ENCODE data around the gene NDST1. TPM values are rescaled to one million over a fixed set of nuclear protein-coding genes. Genes with fewer than 3 reads are reported as not detected.

Gene NDST1
- polyA plus RNA-seq, 1 experiment: 89.7 TPM

DNA sequence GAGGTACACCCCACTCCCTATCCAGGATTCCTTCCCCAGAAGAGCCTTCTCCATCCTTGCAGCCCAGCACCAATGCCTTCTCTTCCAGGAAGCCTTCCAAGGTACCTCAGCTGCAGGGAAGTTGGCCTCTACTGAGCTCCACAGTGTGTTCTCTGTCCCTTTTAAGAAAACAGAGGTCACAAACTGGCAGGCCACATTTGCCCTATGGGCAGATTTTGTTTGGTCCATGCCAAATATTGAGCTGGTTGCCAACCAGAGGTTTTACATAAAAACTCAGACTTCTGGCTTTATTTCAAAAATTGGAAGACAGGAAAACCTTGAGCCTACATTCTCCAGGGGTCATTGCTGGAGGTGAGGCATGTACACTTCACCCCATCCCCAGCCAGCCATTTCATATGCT is 9.0 kb upstream of the NDST1 start:
- ChIA-PET CTCF (interaction anchor here (1.5 to 3.0 kb wide), 3 partner anchors 12 to 39 kb away, joined by 4 to 10 read pairs (median 4); no protein-coding TSS in a partner anchor), POLR2A (no interaction called here)
- H3K27me3 ChIP-seq (ENCODE audit: control insufficient read depth, insufficient read depth, low read length): no peaks in the 10 kb centered on the region
- H3K4me3 ChIP-seq (ENCODE audit: low read depth, low read length): no peak overlapping the region
- DNase-seq (ENCODE audit: low read depth): no peak
- H3K36me3 ChIP-seq (ENCODE audit: control insufficient read depth, insufficient read depth, low read length): peaks cover 7% of the 10 kb centered on the region; the same call in 1 of the 2 replicates
- TF ChIP-seq CTCF (IDR thresholded peaks at IDR 0.05; ENCODE audit: insufficient read depth, low read depth, low read length): no peak

GRCh38 chr5:150499437-150499956 is 8.4 kb upstream of the NDST1 start:
- Histone ChIP-seq H3K4me3 (ENCODE audit: low read depth, low read length) (no peak overlapping the region), H3K36me3 (ENCODE audit: control insufficient read depth, insufficient read depth, low read length) (peaks cover 7% of the 10 kb centered on the region; the same call in 1 of the 2 replicates), H3K27me3 (ENCODE audit: control insufficient read depth, insufficient read depth, low read length) (no peaks in the 10 kb centered on the region)
- ChIA-PET POLR2A (no interaction called here), CTCF (interaction anchor here (2.0 to 3.0 kb wide), 2 partner anchors 11 to 14 kb away, joined by 4 to 10 read pairs; no protein-coding TSS in a partner anchor)
- no peak for TF ChIP-seq CTCF (IDR thresholded peaks at IDR 0.05; ENCODE audit: insufficient read depth, low read depth, low read length)
- DNase-seq (ENCODE audit: low read depth): no peak

GRCh38 chr5:150500328-150500841 is 7.5 kb upstream of the NDST1 start:
- Histone ChIP-seq H3K36me3 (ENCODE audit: control insufficient read depth, insufficient read depth, low read length) (peaks cover 7% of the 10 kb centered on the region; the same call in 1 of the 2 replicates), H3K27me3 (ENCODE audit: control insufficient read depth, insufficient read depth, low read length) (no peaks in the 10 kb centered on the region), H3K4me3 (ENCODE audit: low read depth, low read length) (no peak overlapping the region)
- POLR2A ChIA-PET: no interaction called here
- TF ChIP-seq CTCF (IDR thresholded peaks at IDR 0.05; ENCODE audit: insufficient read depth, low read depth, low read length): no peak
- no peak for DNase-seq (ENCODE audit: low read depth)
- CTCF ChIA-PET: no interaction called here

GRCh38 chr5:150500905-150501304 is 7.0 kb upstream of the NDST1 start:
- no peak for TF ChIP-seq CTCF (IDR thresholded peaks at IDR 0.05; ENCODE audit: insufficient read depth, low read depth, low read length)
- Histone ChIP-seq H3K27me3 (ENCODE audit: control insufficient read depth, insufficient read depth, low read length) (no peaks in the 10 kb centered on the region), H3K36me3 (ENCODE audit: control insufficient read depth, insufficient read depth, low read length) (peaks cover 8% of the 10 kb centered on the region; the same call in 1 of the 2 replicates), H3K4me3 (ENCODE audit: low read depth, low read length) (no peak overlapping the region)
- DNase-seq (ENCODE audit: low read depth): no peak
- POLR2A ChIA-PET: no interaction called here
- CTCF ChIA-PET: interaction anchor here (1.6 kb wide), 1 partner anchor 10 kb away, joined by 4 read pairs; no protein-coding TSS in a partner anchor

- no peaks in the 10 kb centered on the region for H3K27me3 ChIP-seq (ENCODE audit: control insufficient read depth, insufficient read depth, low read length)
- POLR2A ChIA-PET: no interaction called here
- no peak for DNase-seq (ENCODE audit: low read depth)
- no peak for TF ChIP-seq CTCF (IDR thresholded peaks at IDR 0.05; ENCODE audit: insufficient read depth, low read depth, low read length)
- CTCF ChIA-PET: interaction anchor here (1.6 kb wide), 1 partner anchor 9 kb away, joined by 4 read pairs; no protein-coding TSS in a partner anchor
- H3K36me3 ChIP-seq (ENCODE audit: control insufficient read depth, insufficient read depth, low read length): peaks cover 9% of the 10 kb centered on the region; the same call in 1 of the 2 replicates
- H3K4me3 ChIP-seq (ENCODE audit: low read depth, low read length): no peak overlapping the region
These were observed 5.8 kb upstream of the NDST1 start for GRCh38 chr5:150502106-150502505.

Measured in BJ (cell line).